C4-2B (cell line): ENCODE results near the gene GGCX.
A peak's percentile ranks its signal among the peaks of the same experiment; 100 is the strongest.

Source experiments
- H3K27ac ChIP-seq: fragments of 450-650 bp; 2 replicates; pipeline ENCODE4 v1.5.1; 2017
- CTCF ChIP-seq: fragments of 450-650 bp; conservative IDR thresholded peaks from 2 replicates; pipeline ENCODE4 v1.5.1; 2017; ENCODE audit warnings: mild to moderate bottlenecking
- ZFX ChIP-seq: fragments of 450-650 bp; IDR thresholded peaks from 2 replicates; pipeline ENCODE4 v1.6.1; 2017

Gene GGCX

DNA sequence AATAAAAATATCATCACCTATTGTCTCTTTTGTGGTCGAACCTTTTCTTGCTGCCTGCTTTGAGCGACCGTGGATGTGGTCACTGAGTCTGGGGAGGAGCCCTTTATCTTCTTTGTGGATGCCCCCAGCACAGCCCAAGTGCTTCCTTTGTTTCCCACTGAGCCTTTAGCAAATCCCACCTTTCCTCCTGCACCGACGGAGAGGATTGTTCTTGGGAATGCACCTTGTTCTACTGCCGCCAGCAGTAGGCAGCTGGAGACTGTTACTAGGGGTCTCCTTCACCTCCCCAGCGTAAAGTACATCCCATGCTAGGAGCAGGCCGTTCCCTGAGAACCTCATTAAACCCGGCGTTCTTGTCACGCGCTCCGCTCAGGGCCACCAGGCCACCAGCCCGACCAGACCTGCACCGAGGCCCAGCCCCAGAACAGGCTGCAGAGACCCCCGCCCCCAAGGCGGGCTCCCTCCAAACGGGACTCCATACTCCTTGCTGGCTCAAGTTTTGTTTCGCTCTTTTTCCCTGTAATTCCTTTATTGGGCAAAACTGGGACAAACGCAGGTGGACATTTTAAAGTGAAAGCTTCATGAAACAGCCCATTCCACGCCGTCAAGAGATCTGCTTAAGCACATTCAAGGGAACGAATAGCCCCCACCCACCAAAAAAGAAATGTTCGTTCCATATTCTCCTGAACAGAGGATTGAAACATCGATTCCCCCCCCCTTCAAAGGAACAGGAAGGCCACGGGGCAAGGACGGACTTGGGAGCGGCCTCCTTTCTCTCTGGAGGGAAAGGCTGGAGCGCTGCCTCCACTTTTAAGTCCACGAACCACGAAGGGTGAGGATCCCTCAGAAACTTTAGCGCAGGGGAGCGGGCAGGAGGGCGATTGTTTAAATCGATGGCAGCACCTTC lies 23.4 kb downstream of the GGCX start:
- H3K27ac ChIP-seq: peak overlapping the region; percentile 99
- TF ChIP-seq ZFX (no peak), CTCF (no peak)

GRCh38 chr2:85536479-85536878 lies 24.8 kb downstream of the GGCX start:
- H3K27ac ChIP-seq: no peak overlapping the region
- TF ChIP-seq ZFX (no peak), CTCF (no peak)

DNA sequence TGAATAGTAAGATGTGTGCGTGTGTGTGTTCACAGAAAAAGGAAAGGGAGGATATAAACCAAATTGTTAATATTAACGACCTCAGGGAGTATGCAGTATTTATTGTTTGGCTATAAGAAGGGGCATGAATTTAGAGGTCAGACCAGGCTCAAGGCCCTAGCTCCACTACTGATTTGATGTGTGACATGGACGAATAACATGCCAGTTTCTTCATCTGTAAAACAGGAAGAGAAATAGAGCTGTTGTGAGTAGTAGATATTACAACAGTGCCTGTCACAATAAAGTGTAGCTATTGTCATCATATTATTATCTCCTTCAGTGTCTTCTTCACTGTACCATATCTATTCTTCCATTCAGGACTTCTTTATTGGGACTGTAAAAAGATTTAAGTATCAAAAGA lies 26.4 kb downstream of the GGCX start:
- H3K27ac ChIP-seq: no peak overlapping the region
- TF ChIP-seq ZFX (no peak), CTCF (no peak)

DNA sequence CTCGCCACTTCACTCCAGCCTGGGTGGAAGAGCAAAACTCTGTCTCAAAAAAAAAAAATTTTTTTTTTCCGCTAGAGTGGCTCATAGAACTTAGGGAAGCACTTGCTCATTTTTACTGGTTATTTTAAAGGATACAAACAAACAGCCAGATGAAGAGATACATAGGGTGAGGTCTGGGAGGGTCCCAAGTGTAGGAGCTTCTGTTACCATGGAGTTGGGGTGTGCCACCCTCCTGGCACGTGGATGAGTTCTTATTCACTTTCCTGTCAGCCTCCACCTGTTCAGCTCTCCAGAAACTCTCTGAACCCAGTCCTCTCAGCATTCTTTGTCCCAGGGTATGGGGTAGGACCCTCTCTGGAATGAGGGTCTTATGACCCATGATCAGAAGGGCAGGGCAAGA lies 27.2 kb downstream of the GGCX start:
- no peak overlapping the region for H3K27ac ChIP-seq
- no peak for TF ChIP-seq ZFX
- no peak for TF ChIP-seq CTCF

GRCh38 chr2:85531589-85531988 lies 29.7 kb downstream of the GGCX start:
- H3K27ac ChIP-seq: peak overlapping the region; percentile 30
- no peak for TF ChIP-seq CTCF
- TF ChIP-seq ZFX: no peak

DNA sequence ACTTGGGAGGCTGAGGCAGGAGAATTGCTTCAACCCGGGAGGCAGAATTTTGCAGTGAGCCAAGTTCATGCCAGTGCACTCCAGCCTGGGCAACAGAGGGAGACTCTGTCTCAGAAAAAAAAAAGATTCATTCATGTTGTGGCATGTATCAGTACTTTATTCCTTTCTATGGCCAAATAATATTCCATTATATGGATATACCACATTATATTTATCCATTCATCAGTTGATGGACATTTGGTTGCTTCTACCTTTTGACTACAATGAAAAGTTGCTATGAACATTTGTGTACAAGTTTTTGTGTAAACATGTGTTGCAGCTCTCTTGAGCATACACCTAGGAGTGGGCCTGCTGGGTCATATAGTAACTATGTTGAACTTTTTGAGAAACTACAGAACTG lies 31.5 kb downstream of the GGCX start:
- TF ChIP-seq ZFX: no peak
- TF ChIP-seq CTCF: no peak
- no peak overlapping the region for H3K27ac ChIP-seq

DNA sequence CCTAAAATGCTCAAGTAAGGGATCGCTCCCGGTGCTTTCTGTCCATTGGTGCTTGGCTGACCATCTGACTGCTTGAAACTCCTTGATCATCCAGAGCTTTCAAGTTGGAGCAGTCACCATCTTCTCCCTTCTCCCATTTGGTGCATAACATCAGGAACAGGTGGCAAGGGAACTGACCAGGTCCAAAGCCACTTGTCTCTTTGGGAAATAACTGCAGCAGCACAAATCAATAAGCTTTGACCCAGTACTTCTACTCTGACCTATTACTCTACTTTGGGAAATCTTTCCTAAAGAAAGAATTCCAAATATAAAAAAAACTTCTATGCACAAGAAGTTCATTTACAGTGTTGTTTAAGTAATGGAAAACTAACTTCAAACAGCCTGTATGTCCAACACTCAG lies 32.9 kb downstream of the GGCX start:
- H3K27ac ChIP-seq: no peak overlapping the region
- TF ChIP-seq CTCF (no peak), ZFX (no peak)
